SJSA1 (cell line): ENCODE measurements around the gene LCN15. TPM values are rescaled to one million over a fixed set of nuclear protein-coding genes. Genes with fewer than 3 reads are reported as not detected.

Source experiments
- DNase-seq, 2 experiments: peaks; one replicate each; pipeline ENCODE4 v3.0.0-alpha.2; 2015 to 2020; ENCODE audit warnings: low spot score in 2 of 2, low read depth in 1 of 2
- H3K27ac ChIP-seq: fragments of 250-450 bp; sonication (Bioruptor Pico); 2 replicates; pipeline ENCODE4 v1.5.1; 2020; ENCODE audit warnings: mild to moderate bottlenecking, moderate library complexity
- H3K27me3 ChIP-seq: fragments of 250-450 bp; sonication (Bioruptor Pico); replicated peaks from 2 replicates; pipeline ENCODE4 v1.5.1; 2020; ENCODE audit warnings: mild to moderate bottlenecking, moderate library complexity
- H3K36me3 ChIP-seq: fragments of 250-450 bp; sonication (Bioruptor Pico); 2 replicates; pipeline ENCODE4 v1.5.1; 2020; ENCODE audit warnings: mild to moderate bottlenecking
- H3K4me1 ChIP-seq: fragments of 250-450 bp; sonication (Bioruptor Pico); replicated peaks from 2 replicates; pipeline ENCODE4 v1.6.1; 2021; ENCODE audit warnings: mild to moderate bottlenecking
- H3K4me3 ChIP-seq: fragments of 250-450 bp; sonication (Bioruptor Pico); 2 replicates; pipeline ENCODE4 v1.5.1; 2020; ENCODE audit warnings: mild to moderate bottlenecking
- H3K9me3 ChIP-seq: fragments of 250-450 bp; sonication (Bioruptor Pico); replicated peaks from 2 replicates; pipeline ENCODE4 v1.5.1; 2020; ENCODE audit warnings: mild to moderate bottlenecking
- total RNA-seq: library from RNA; depleted of rRNA; stranded (reverse); fragments of >200 nt; shearing (Covaris generic); gene quantifications from 2 replicates; pipeline ENCODE4 v1.2.3, GENCODE V29; 2014

LCN15 gene
- total RNA-seq, 1 experiment from 2014 or later = not detected

GRCh38 chr9:136750526-136750925, 13.8 kb downstream of the LCN15 start:
- Histone ChIP-seq H3K9me3 (peaks cover 6% of the 10 kb centered on the region; the same call in 1 of the 2 replicates), H3K36me3 (no peaks in the 10 kb centered on the region), H3K27ac (no peak overlapping the region), H3K4me1 (no peaks in the 10 kb centered on the region), H3K27me3 (peaks cover 14% of the 10 kb centered on the region), H3K4me3 (no peak overlapping the region)
- DNase-seq = no peak

GRCh38 chr9:136748666-136749611, 15.4 kb downstream of the LCN15 start:
- no peak overlapping the region for H3K4me3 ChIP-seq
- no peak overlapping the region for H3K27ac ChIP-seq
- H3K4me1 ChIP-seq = no peaks in the 10 kb centered on the region
- DNase-seq = no peak
- peaks cover 19% of the 10 kb centered on the region for H3K27me3 ChIP-seq
- H3K36me3 ChIP-seq = no peaks in the 10 kb centered on the region
- H3K9me3 ChIP-seq = peaks cover 6% of the 10 kb centered on the region; the same call in 1 of the 2 replicates

- H3K9me3 ChIP-seq = peaks cover 6% of the 10 kb centered on the region; the same call in 1 of the 2 replicates
- no peak for DNase-seq
- no peaks in the 10 kb centered on the region for H3K36me3 ChIP-seq
Observed at GRCh38 chr9:136748201-136748600, 16.1 kb downstream of the LCN15 start, which contains the start of gene LCN6. LCN6 (minus strand) TSS chr9:136748525; CDS start chr9:136748483, 42 bp downstream.

GRCh38 chr9:136747161-136748060, 16.9 kb downstream of the LCN15 start:
- peaks cover 34% of the 10 kb centered on the region for H3K27me3 ChIP-seq
- no peak overlapping the region for H3K27ac ChIP-seq
- no peaks in the 10 kb centered on the region for H3K36me3 ChIP-seq
- peaks cover 6% of the 10 kb centered on the region; the same call in 1 of the 2 replicates for H3K9me3 ChIP-seq
- no peak overlapping the region for H3K4me3 ChIP-seq
- no peaks in the 10 kb centered on the region for H3K4me1 ChIP-seq
- no peak for DNase-seq

More at GRCh38 chr9:136748201-136748600, 16.1 kb downstream of the LCN15 start, which contains the start of gene LCN6:
- Histone ChIP-seq H3K27ac (no peak within 1 kb of the TSS), H3K27me3 (peaks cover 26% of the 10 kb centered on the region), H3K4me1 (no peaks in the 10 kb centered on the region), H3K4me3 (no peak within 1 kb of the TSS)

GRCh38 chr9:136746621-136747020, 17.7 kb downstream of the LCN15 start:
- Histone ChIP-seq H3K27me3 (peaks cover 41% of the 10 kb centered on the region), H3K27ac (no peak overlapping the region), H3K36me3 (no peaks in the 10 kb centered on the region), H3K4me3 (no peak overlapping the region), H3K9me3 (peaks cover 2% of the 10 kb centered on the region; the same call in 1 of the 2 replicates), H3K4me1 (no peaks in the 10 kb centered on the region)
- no peak for DNase-seq

- DNase-seq = no peak
- Histone ChIP-seq H3K27ac (no peak overlapping the region), H3K36me3 (no peaks in the 10 kb centered on the region), H3K4me3 (no peak overlapping the region), H3K9me3 (no peaks in the 10 kb centered on the region), H3K27me3 (peaks cover 46% of the 10 kb centered on the region), H3K4me1 (no peaks in the 10 kb centered on the region)
Observed at GRCh38 chr9:136746155-136746490, 18.2 kb downstream of the LCN15 start.

GRCh38 chr9:136745389-136746154, 18.7 kb downstream of the LCN15 start:
- H3K27ac ChIP-seq = no peak overlapping the region
- H3K36me3 ChIP-seq = no peaks in the 10 kb centered on the region
- H3K9me3 ChIP-seq = no peaks in the 10 kb centered on the region
- H3K27me3 ChIP-seq = peaks cover 52% of the 10 kb centered on the region
- DNase-seq = no peak
- no peak overlapping the region for H3K4me3 ChIP-seq
- H3K4me1 ChIP-seq = no peaks in the 10 kb centered on the region

GRCh38 chr9:136744773-136745172, 19.5 kb downstream of the LCN15 start:
- H3K27ac ChIP-seq = no peak overlapping the region
- no peak for DNase-seq
- H3K9me3 ChIP-seq = no peaks in the 10 kb centered on the region
- H3K27me3 ChIP-seq = peaks cover 59% of the 10 kb centered on the region
- no peaks in the 10 kb centered on the region for H3K36me3 ChIP-seq
- H3K4me1 ChIP-seq = no peaks in the 10 kb centered on the region
- no peak overlapping the region for H3K4me3 ChIP-seq

GRCh38 chr9:136743639-136744211, 20.6 kb downstream of the LCN15 start:
- Histone ChIP-seq H3K27ac (no peak overlapping the region), H3K9me3 (no peaks in the 10 kb centered on the region), H3K36me3 (no peaks in the 10 kb centered on the region), H3K4me1 (no peaks in the 10 kb centered on the region), H3K4me3 (no peak overlapping the region), H3K27me3 (peaks cover 69% of the 10 kb centered on the region)
- no peak for DNase-seq

GRCh38 chr9:136742591-136743391, 21.5 kb downstream of the LCN15 start, which contains the start of gene LCN10:
LCN10 (minus strand) TSS chr9:136742940; CDS start chr9:136742903, 37 bp downstream.
- H3K4me1 ChIP-seq = no peaks in the 10 kb centered on the region

GRCh38 chr9:136741883-136742571, 22.3 kb downstream of the LCN15 start:
- Histone ChIP-seq H3K4me3 (no peak overlapping the region), H3K9me3 (no peaks in the 10 kb centered on the region), H3K36me3 (no peaks in the 10 kb centered on the region), H3K4me1 (no peaks in the 10 kb centered on the region), H3K27ac (no peak overlapping the region), H3K27me3 (peaks cover 74% of the 10 kb centered on the region)
- DNase-seq = no peak

More at GRCh38 chr9:136742591-136743391, 21.5 kb downstream of the LCN15 start, which contains the start of gene LCN10:
- Histone ChIP-seq H3K9me3 (no peaks in the 10 kb centered on the region), H3K36me3 (no peaks in the 10 kb centered on the region), H3K27ac (no peak within 1 kb of the TSS), H3K4me3 (no peak within 1 kb of the TSS), H3K27me3 (peaks cover 74% of the 10 kb centered on the region)
- no peak for DNase-seq
